ENCODE results near the gene GSTT4.
"Not testable (repeated sequence)": the region's sequence is repeated elsewhere in the genome, so short reads cannot be mapped to it uniquely, and the experiment has no call there.

GSTT4 gene

DNA sequence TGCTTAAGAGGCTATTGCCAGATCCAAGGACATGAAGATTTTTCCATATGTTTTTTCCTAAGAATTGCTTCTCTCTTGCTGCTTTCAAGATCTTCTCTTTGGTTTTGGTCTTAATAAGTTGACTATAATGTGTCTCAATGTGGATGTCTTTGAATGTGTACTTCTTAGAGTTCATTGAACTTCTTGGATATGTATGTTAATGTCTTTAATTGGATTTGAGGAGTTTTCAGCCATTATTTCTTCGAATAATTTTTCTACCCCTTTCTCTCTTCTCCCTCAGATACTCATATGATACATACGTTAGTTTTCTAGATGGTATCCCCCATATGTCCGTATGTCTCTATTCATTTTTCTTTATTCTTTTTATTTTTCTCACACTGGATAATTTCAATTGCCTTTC, 19.1 kb upstream of the GSTT4 start:
- DNase-seq (ENCODE audit: low read depth) = no peak

DNA sequence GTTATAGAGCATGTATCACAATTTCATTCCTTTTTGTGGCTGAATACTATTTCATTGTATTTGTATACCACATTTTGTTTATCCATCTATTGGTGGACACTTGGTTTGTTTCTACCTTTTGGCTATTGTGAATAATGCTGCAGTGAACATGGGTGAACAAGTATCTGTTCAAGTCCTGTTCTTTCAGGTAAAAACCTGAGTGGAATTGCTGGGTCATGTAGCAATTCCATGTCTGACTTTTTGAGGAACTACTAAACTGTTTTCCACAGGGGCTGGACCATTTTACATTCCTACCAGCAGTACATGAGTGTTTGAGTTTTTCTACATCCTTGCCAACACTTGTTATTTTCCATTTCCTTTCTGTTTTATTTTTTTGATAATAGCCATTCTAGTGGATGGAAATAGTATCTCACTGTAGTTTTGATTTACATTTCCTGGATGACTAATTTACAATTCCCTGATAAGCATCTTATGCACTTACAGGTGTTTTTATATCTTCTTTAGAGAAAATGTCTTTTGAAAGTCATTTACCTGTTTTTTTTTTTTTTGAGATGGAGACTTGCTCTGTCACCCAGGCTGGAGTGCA, 18.0 kb upstream of the GSTT4 start:
- DNase-seq (ENCODE audit: low read depth) = no peak

DNA sequence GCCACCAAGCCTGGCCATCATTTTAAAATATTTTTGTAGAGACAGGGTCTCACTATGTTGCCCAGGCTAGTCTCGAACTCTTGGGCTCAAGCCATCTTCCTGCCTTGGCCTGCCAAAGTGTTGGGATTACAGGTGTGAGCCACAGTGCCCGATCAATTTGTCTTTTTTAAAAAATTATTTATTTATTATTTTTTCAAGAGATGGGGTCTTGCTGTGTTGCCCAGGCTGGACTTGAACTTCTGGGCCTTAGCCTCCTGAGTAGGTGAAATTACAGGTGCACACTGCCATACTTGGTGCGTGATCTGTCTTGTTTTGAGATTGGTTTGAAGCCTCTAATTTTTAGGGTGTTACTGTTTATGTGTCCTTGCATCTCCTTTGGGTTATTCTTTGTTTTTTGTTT, 16.1 kb upstream of the GSTT4 start:
- no peak for DNase-seq (ENCODE audit: low read depth)

DNA sequence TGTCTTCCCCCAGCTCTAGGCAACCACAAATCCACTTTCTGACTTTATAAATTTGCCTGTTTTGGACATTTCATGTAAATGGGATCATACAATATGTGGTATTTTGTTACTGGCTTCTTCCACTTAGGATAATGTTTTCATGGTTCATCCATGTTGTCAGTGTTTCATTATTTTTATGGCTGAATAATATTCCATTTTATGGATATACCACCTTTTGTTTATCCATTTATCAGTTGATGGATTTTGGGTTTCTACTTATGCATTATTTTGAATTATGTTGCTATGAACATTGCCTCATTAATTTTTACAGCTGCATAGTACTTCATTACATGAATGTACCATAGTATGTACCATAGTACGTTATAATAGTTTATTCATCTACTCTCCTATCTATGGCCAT, 10.9 kb upstream of the GSTT4 start:
- DNase-seq (ENCODE audit: low read depth) = no peak

DNA sequence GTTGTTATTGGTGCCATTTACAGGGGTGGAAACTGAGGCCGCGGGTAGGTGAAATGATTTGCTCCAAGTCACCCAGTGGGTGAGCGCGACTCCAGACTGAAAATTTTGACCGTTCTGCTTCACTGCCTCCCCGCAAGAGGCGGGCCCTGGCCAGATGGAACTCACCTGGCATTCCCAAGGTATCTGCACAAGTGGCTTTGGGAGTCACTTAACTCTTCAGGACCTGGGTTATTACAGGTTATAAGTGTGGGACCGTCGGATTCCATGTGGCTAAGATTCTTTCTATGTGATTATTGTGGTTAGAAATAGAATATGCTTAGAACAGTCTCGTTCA, 6.4 kb upstream of the GSTT4 start:
- peak; percentile 16 for DNase-seq (ENCODE audit: low read depth)

DNA sequence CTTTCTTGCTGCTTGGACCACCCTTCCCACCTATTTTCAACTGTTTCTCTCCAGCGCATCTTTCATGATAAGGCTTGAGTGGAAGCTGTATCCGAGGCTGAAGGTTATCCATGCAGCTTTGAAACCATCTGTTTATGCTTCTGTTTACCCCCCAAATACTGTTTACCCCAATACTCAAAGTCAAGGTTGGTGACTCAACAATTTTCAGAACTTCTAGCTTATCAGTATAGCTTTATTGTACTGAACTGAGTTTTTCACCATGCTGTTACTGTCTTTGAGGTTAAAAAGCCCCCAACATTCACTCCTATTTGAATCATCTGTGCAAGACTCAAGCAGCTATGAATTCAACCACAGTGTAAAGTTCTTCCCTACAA, 4.8 kb upstream of the GSTT4 start:
- no peak for DNase-seq (ENCODE audit: low read depth)

DNA sequence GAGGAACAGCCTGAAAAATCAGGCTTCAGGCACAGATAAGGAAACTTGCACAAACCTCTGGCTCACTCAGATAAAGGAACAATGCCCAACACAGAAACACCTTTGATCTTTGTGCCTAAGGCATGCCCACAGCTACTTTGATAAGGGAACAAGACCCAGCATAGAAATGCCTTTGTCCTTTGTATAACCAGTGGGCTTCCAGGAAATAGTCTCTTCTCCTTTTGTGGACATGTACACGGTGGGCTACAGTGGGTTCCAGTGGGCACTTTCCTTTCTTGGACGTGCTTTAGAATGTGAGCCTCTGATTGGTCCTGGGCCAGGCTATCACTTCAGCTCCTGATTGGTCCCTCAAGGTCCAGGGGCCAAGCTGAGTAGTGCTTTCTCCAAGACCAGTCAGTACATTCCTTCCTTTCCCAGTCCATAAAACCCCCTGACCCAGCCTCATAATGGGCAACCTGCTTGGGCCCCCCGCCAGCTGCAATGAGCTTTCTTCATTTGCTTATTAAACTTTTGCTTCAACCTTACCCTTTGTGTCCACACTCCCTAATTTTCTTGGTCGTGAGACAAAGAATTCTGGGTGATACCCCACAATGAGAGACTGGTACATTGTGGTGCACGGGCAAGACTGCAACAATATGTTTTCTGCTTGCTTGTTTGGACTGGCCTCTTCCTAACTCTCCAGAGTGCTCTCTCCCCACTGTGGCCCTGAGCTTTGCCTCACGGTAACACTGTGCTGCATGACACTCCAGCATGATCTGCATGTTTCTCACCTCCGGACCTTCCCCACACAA, 4.2 kb upstream of the GSTT4 start:
- DNase-seq (ENCODE audit: low read depth) = no peak

DNA sequence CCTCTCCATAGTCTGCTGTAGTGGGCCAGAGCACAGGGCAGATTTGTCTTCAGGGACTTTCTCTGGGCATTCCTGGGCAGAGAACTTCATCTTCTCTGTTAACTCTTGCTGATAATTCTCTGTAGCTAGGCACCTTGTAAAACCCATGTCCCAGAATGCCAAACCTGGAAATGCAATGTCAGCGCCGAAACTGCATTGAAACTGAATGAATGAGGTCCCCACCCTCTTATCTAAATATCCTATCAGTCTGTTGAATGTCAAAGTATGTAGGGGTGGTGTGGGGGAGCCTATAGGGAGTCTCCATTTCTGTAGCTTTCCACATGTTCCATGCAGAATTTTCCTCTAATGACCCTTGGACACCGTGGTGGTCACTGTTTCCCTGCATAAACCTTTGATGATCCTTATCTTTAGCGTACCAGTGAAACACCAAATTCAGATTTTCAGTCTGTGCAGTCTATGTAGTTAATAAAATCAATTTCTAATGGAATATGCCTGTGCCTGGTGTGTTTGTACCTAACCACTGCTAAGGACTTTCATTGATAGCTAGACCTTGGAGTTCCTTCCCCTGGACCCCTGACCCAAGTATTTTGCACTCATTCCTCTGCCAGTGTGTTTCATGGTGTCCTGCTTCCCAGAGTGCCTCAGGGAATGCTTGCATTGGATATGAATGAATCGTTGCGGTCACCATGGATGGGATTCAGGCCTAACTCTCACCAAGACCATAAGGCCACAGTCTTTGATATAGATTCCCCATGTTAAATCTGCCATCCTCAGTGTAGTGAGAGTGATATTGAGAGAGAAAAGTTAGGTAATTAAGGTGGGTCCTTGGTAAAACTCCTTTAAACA, 3.4 kb upstream of the GSTT4 start:
- no peak for DNase-seq (ENCODE audit: low read depth)

DNA sequence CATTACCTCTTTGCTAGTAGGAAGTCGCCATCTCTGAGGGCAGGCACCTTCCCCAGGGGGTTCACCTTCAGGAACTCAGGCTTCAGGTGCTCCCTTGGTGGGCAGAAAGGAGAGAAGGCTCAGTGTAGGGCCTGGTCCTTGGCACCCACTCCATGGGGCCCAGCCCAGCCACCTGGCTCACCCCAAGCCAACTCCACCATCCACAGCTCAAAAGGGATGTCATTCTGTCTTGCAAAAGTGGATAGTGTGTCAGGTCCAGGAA, 2.7 kb upstream of the GSTT4 start:
- no peak for DNase-seq (ENCODE audit: low read depth)

DNA sequence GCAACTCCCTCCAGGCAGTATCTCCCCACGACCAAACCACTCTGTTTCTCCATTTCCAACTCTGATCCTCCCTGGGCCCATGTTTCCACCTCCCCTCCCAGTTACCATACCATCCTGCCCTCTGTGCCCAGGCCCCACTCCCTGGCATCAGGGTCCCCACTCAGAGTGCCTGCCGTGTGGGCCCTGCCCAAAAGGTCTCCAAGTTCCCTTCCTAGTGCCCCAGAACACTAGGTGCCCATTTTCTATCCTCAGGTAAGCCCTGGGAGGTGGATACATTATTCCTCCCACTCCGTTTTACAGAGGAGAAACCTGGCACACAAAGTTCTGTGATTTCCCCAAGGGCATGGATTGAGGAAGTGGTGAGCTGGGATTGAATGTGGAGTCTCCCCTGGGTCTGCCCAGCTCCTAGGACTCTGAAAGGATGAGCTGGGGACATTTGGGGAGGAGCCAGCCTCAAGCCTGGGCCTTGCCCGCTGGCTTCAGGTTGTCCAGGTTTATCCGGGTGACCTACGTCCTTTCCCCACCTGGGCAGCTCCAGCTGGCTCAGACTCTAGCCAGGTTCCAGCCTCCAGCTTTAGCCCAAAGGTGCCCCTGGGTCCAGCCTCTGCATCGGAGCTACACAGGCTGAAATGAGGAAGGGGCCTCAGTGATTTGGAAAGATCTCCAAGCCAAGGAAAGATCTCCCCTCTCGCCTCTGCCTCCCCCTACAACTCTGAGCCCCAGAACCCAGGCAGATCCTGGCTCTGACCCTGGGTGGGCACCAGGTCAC, 2.2 kb upstream of the GSTT4 start:
- no peak for DNase-seq (ENCODE audit: low read depth)

DNA sequence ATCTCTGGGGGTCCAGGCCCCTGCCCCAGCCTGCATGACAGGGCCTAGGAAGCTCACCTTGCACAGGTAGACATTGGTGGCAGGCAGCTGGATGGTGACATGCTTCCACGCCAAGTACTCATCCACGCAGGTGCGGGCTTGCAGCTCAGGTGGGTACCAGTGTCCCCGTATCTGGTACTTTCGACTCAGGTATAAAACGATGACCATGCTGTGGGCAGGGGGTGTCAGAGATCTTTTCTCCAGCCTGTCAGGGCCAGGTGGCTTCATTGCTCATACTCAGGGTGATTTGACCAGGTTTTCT, 1.6 kb upstream of the GSTT4 start:
- no peak for DNase-seq (ENCODE audit: low read depth)

DNA sequence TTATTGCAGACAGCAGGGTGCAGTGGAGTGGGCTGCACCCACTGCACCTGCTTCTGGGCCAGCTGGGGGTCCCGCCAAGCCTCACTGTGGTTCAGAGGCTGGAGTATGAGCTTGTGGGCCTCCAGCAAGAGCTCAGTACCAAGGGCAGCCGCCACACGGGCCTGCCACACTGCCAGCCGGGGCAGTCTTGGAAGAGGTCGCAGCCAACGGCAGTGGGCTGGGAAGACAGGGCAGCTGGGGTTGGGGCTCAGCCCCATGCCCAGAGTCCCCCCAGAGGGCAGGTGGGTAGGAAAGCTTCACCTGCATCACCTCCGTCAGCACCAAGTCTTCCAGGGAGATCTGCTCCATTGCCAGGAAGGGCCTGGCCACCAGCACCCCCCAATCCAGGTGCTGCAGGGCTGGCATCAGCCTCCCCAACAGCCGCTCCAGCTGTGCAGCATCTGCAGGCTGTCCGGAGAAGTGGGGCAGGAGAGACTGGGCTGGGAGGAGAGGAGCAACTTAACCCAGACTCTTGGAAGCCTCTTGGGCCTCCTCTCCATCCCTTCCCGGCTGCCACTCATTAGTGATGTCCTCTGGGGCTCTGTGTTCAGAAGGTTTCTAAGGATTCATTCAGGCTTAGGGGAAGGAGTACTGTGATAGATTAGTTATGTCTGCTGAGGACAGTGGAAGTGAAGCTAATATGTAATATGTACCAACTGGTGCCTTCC, 1.1 kb upstream of the GSTT4 start:
- no peak for DNase-seq (ENCODE audit: low read depth)

DNA sequence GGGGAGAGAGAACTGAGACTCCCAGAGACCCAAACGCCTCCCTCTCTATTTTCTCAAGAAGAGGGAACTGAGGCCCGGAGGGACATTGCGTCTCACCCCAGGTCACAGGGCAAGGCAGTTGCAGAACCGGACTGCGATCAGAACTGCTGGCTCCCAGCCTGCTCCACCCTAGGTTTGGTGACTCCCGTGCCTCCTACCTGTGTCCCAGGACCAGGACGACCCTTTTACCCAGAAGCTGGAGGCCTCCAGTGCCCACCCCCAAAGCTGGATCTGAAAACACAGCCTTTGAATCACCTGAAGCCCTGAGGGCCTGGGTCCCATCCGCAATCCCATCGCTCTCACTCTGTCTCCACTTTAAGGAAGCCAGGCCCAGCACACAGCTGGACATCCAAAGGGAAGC, 1.4 kb downstream of the GSTT4 start:
- DNase-seq (ENCODE audit: low read depth) = no peak

DNA sequence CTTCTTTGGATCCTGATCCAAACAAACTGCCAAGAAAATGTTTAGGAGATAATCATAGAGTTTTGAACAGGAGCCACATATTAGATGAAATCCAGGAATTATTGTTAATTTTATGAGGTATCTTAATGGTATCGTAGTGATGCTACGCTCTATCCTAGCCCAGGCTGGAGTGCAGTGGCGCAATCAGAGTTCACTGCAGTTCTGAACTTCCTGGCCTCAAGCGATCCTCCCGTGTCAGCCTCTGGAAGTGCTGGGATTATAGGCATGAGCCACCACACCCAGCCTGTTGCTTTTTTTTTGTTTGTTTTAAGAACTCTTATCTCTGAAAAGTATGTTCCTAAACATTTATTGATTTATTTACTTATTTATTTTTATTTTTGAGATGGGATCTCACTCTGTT, 2.4 kb downstream of the GSTT4 start:
- DNase-seq (ENCODE audit: low read depth) = no peak

DNA sequence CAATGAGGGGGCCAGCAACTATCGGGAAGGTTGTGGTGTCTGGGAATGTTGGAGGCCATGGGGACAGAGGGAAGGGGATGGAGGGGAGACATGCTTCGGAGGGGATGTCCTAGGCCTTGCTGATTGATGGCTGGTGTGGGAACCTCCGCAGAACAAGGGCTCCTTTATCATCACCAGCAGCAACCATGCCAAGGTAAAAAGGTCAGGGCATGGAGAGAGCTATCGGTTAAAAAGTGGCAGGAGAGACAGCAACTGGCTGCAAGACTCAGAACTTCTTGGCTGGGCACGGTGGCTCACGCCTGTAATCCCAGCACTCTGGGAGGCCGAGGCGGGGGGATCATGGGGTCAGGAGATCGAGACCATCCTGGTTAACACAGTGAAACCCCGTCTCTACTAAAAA, 3.0 kb downstream of the GSTT4 start:
- no peak for DNase-seq (ENCODE audit: low read depth)

DNA sequence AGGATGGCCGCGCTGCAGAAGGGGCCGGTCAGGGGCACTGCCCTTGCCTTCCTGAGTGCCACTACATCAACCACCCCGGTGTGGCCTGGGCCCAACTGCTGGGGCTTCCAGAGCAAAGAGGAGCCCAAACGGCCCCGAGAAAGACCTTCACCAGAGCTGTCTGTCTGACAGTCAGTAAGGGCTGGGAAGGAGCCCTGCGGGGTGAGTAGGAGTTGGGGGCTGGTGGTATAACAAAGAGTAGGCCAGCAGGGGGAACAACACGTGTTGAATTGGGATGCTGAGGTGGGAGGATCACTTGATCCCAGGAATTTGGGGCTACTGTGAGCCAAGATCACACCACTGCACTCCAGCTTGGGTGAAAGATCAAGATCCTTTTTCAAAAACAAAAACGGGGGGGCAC, 3.9 kb downstream of the GSTT4 start:
- no peak for DNase-seq (ENCODE audit: low read depth)

DNA sequence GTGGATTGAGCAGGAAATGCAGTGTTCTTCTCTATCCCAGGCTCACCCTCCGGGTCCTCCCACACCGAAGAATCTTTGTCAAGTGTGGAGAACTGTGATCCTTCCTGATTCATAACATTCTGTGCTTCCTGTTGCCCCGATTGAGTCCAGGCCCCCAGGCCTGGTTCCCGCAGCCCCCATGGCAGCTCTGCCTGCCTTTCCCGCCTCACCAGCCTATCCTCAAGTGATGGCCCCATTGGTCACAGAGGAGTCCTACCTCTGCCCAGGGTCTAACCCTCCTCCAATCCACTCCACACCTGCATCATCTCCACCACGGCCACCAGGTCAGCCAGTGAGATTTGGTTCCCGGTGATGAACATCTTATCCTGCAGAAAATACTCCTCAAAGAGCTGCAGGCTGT, 5.5 kb downstream of the GSTT4 start:
- DNase-seq (ENCODE audit: low read depth) = not testable (repeated sequence)

DNA sequence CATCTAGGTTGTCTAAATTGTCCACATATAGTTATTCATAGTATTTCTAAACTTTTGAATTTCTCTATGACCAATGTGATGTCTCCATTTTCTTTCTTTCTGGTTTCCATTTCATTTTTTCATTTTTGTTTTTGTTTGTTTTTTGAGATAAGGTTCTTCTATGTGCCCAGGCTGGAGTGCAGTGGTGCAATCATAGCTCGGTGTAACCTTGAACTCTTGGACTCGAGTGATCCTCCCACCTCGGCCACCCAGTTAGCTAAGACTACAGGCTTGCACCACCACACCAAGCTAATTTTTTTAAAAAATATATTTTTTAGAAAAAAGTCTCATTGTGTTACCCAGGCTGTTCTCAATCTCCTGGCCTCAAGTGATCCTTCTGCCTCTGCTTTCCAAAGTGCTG, 8.2 kb downstream of the GSTT4 start:
- DNase-seq (ENCODE audit: low read depth) = no peak

DNA sequence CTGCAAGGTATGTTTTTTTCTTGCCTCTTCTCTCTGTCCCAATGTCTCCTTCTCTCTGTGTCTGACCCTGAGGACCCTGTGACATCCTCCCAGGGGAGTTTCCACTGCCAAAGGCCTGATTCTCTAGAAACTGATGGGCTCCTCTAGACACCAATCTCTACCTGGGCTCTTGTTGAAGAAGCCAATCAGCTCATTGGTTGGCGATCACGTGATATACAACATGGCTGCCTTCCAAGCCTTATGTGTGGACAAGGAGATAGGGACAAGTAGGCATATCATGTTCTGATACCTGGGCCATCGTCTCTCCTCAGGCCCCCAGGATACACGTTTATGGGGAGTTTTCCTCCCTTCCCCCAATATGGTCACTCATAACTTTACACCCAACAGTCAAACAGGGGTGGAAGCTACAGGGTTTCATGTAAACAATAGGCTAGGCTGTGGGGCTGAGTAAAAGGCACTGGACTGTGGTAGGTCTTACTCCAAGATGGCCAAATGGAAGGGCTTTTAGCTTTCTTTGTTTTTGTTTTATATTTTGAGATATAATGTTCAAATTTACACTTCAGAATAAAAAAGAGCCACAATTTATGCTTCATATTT, 11.6 kb downstream of the GSTT4 start:
- DNase-seq (ENCODE audit: low read depth) = not testable (repeated sequence)

DNA sequence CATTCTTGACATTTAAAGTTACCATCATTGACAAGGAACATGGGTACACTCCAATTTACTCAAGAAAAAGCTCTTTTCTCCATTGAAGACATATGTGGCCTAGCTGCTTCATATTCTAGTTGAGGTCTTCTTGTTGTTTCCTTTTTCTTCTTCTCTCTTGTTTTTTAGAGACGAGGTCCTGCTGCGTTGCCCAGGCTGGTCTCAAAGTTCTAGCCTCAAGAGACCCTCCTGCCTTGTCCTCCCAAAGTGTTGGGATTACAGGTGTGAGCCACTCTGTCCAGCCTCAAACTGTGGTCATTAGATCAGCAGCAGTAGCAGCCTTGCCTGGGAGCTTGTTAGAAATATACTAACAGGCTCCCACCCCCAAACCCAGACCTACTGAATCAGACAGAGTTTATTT, 12.2 kb downstream of the GSTT4 start:
- DNase-seq (ENCODE audit: low read depth) = not testable (repeated sequence)

DNA sequence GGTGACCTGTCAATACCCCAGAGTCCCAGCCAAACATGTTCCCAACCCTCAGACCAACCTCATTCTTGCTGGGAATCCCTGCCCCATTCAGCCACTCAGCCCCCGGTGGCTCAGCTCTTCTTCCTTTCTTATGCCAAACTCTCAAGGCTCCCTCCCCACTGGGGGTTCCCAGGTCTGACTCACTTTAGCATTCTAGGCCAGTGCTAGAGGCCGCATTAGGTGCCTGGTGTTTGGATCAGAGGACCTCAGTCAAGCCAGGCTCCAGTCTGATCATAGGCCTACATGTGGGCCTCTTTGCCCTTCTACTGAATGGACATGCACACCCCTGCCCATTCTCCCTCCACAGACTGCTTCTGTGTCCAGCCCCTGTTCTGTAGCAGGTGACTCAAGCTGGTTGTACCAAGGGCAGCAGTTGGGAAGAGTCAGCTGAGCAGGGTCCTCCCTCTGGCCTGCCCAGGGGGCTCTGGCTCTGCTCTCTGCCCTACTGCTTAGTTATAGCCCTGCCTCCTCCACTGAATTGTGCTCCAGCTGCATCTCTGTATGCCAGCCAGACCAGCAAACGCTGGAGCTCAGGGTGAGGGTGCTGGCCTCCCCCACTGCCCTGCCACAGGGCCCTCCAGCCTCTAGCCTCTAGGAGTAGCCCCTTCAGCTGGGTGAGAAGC, 15.5 kb downstream of the GSTT4 start:
- DNase-seq (ENCODE audit: low read depth) = peak; percentile 61
